Measurements from ENCODE around the gene CMKLR1. TPM values are rescaled to one million over a fixed set of nuclear protein-coding genes. Genes with fewer than 3 reads are reported as not detected.

The CMKLR1 gene
- total and polyA plus RNA-seq, 4 donors, result 0.67 to 13.7 (median 5.8) TPM

GRCh38 chr12:108297895-108298760 is 41.0 kb downstream of the CMKLR1 start:
- Histone ChIP-seq H3K27me3 (ENCODE audit: control insufficient read depth in 4 of 4, insufficient read depth in 4 of 4, low read length in 3 of 4) (peaks cover 0 to under 1% (median 0%) of the 10 kb centered on the region in 4 donors), H3K36me3 (ENCODE audit: control insufficient read depth in 4 of 4, insufficient read depth in 3 of 4, low read depth in 1 of 4, low read length in 3 of 4) (no peaks in the 10 kb centered on the region), H3K4me3 (ENCODE audit: low read depth in 1 of 3, low read length in 3 of 3) (no peak overlapping the region), H3K27ac (ENCODE audit: low read depth in 1 of 2, low read length in 2 of 2) (no peak overlapping the region), H3K9me3 (ENCODE audit: control insufficient read depth in 4 of 4, low read length in 3 of 4) (no peaks in the 10 kb centered on the region), H3K9ac (ENCODE audit: low read depth in 1 of 2, low read length in 2 of 2) (no peak overlapping the region), H3K4me1 (ENCODE audit: control insufficient read depth in 4 of 4, insufficient read depth in 4 of 4, low read length in 3 of 4) (peaks cover 0 to 9% (median 2%) of the 10 kb centered on the region in 4 donors)
- 83% methylated on average over 6 of the region's 6 CpGs for WGBS
- TF ChIP-seq SP1 (IDR thresholded peaks at IDR 0.05), result no peak
- no peak for TF ChIP-seq HNF4G (IDR thresholded peaks at IDR 0.05)
- no peak for TF ChIP-seq FOXA2 (IDR thresholded peaks at IDR 0.05)
- TF ChIP-seq GABPA (IDR thresholded peaks at IDR 0.05 in 1 of 2, conservative IDR thresholded peaks at IDR 0.05 in 1 of 2), result no peak
- TF ChIP-seq RAD21 (IDR thresholded peaks at IDR 0.05), result no peak
- TF ChIP-seq ATF3 (IDR thresholded peaks at IDR 0.05), result no peak
- no peak for TF ChIP-seq TAF1 (conservative IDR thresholded peaks at IDR 0.05)
- TF ChIP-seq MAX (IDR thresholded peaks at IDR 0.05), result no peak
- no peak for TF ChIP-seq HNF4A (conservative IDR thresholded peaks at IDR 0.05)
- no peak for TF ChIP-seq EGR1 (IDR thresholded peaks at IDR 0.05; ENCODE audit: low read depth in 2 of 2)
- no peak for TF ChIP-seq YY1 (IDR thresholded peaks at IDR 0.05)
- no peak for TF ChIP-seq CTCF (IDR thresholded peaks at IDR 0.05; ENCODE audit: low read depth, low read length, missing input control)
- TF ChIP-seq REST (IDR thresholded peaks at IDR 0.05), result no peak
- TF ChIP-seq JUND (IDR thresholded peaks at IDR 0.05), result no peak
- no peak for TF ChIP-seq RXRA (IDR thresholded peaks at IDR 0.05)
- TF ChIP-seq NR2F2 (IDR thresholded peaks at IDR 0.05), result no peak
- TF ChIP-seq ZBTB33 (IDR thresholded peaks at IDR 0.05), result no peak
- no peak for TF ChIP-seq FOXA1 (IDR thresholded peaks at IDR 0.05)
- no peak for DNase-seq (ENCODE audit: low spot score)

All from liver (tissue), 9 donors.